Psoas muscle (tissue), 8 donors: Measurements from ENCODE around the gene COL4A2. TPM values are rescaled to one million over a fixed set of nuclear protein-coding genes. Genes with fewer than 3 reads are reported as not detected.
A peak's percentile ranks its signal among the peaks of the same experiment; 100 is the strongest.

Experiments used
- ATAC-seq, 4 donors: fragments of 200-7000 bp; cut with Tn5 transposase; one replicate each; pipeline ENCODE4 v1.9.1; 2020; ENCODE audit warnings: moderate library complexity in 3 of 4, mild to moderate bottlenecking in 2 of 4
- DNase-seq, 2 donors: peaks; one replicate each; pipeline ENCODE4 v3.0.0-alpha.2; 2020
- H3K27ac ChIP-seq: fragments of 200-600 bp; one replicate; pipeline ENCODE4 v1.8.0; 2022
- H3K27me3 ChIP-seq, 3 donors: fragments of 200-600 bp in 1 of 3; one replicate each; pipeline versions ENCODE4 v1.6.1 to v1.8.0; 2013 to 2022; ENCODE audit warnings: low read length in 2 of 3, mild to moderate bottlenecking in 2 of 3, moderate library complexity in 1 of 3; ENCODE audit not compliant: insufficient read depth in 3 of 3
- H3K36me3 ChIP-seq, 2 donors: fragments of 200-600 bp in 1 of 2; one replicate each; pipeline versions ENCODE4 v1.6.1 to v1.8.0; 2013 to 2022; ENCODE audit warnings: low read depth in 1 of 2, mild to moderate bottlenecking in 1 of 2, moderate library complexity in 1 of 2; ENCODE audit not compliant: insufficient read depth in 1 of 2
- H3K4me1 ChIP-seq: fragments of 200-600 bp; one replicate; pipeline ENCODE4 v1.8.0; 2022
- H3K4me3 ChIP-seq: fragments of 200-600 bp; one replicate; pipeline ENCODE4 v1.8.0; 2022; ENCODE audit warnings: mild to moderate bottlenecking
- H3K9me3 ChIP-seq: fragments of 200-600 bp; one replicate; pipeline ENCODE4 v1.8.0; 2022
- WGBS, 3 donors: extraction: QIAGEN DNeasy Blood & Tissue Kit; methylation state at CpG; one replicate each; pipeline versions ENCODE4 v1.1.6 to v1.1.7; 2013; 5-methylcytosine and 5-hydroxymethylcytosine counted together
- intact Hi-C, 2 donors: fragments of 100-400 bp; cut with DNase I; formaldehyde crosslinking; loops; one replicate each; pipeline versions ENCODE4 v1.11.0 to v1.14.2; 2022
- polyA plus RNA-seq, 3 donors: library from polyadenylated mRNA; stranded (reverse); fragments of 200-250 nt; gene quantifications; one replicate each; pipeline ENCODE4 v1.2.3, GENCODE V29; 2013
- total RNA-seq, 4 donors: library from RNA; stranded (reverse); fragmentation: NEBNext Ultra II Directional in 2 of 4; extraction: Animal tissue kit (Norgen Biotek cat#: 25700) in 2 of 4; gene quantifications; one replicate each; pipeline versions ENCODE4 v1.2.1 to v1.2.4, GENCODE V29; 2021 to 2023
- TF ChIP-seq, protein P1 (sequence below): fragments of 200-600 bp; IDR thresholded peaks from one replicate; pipeline ENCODE4 v1.8.0; 2022; ENCODE audit warnings: antibody characterized with exemption
- donor health status: healthy with polysubstance abuse.
- donor health status: DM: no; HTN: no; CAD: no; lungs with moderate emphysema.
- donor health status: Bipolar disorder and iron deficiency.
- donor health status: healthy.
- donor health status: DM: yes; HTN: yes; CAD: no.
- donor health status: DM: no; HTN: no; CAD: no.
- donor health status: DM: no; HTN: no; CAD: no.
- donor health status: DM: yes; HTN: yes; CAD: no.

Gene COL4A2
- total and polyA plus RNA-seq, 7 donors: 25.8 to 84.5 (median 57.8) TPM

DNA sequence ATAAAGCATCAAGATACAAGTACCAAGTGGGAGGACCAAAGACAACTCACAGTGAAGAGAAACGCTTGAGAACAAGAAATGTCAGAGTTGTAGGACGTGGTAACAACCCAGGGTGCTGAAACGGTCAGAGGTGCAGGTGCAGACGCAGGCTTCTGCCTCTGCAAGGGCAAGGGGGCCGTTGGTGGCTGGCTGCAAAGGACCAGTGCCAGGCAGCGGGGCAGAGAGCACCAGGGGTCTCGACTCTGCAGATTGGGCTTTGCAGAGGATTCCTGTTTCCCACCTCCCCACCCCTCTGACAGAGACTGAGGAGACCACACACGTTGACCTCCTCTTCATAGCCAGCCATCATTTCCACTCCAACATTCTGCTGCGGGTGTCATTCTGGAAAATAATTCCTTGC lies 216.1 kb downstream of the COL4A2 start:
- H3K27ac ChIP-seq: no peak overlapping the region
- DNase-seq (no peak), ATAC-seq (no peak)
- no peaks in the 10 kb centered on the region for H3K27me3 ChIP-seq
- H3K4me1 ChIP-seq: peaks cover 4% of the 10 kb centered on the region
- TF ChIP-seq, protein P1, sequence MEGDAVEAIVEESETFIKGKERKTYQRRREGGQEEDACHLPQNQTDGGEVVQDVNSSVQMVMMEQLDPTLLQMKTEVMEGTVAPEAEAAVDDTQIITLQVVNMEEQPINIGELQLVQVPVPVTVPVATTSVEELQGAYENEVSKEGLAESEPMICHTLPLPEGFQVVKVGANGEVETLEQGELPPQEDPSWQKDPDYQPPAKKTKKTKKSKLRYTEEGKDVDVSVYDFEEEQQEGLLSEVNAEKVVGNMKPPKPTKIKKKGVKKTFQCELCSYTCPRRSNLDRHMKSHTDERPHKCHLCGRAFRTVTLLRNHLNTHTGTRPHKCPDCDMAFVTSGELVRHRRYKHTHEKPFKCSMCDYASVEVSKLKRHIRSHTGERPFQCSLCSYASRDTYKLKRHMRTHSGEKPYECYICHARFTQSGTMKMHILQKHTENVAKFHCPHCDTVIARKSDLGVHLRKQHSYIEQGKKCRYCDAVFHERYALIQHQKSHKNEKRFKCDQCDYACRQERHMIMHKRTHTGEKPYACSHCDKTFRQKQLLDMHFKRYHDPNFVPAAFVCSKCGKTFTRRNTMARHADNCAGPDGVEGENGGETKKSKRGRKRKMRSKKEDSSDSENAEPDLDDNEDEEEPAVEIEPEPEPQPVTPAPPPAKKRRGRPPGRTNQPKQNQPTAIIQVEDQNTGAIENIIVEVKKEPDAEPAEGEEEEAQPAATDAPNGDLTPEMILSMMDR: no peak
- no peaks in the 10 kb centered on the region for H3K9me3 ChIP-seq
- H3K36me3 ChIP-seq: no peaks in the 10 kb centered on the region
- no peak overlapping the region for H3K4me3 ChIP-seq
- WGBS, 3 donors: 89 to 90% (median 89%) methylated on average over 9 of the region's 9 CpGs
- intact Hi-C loops: no loop called here

DNA sequence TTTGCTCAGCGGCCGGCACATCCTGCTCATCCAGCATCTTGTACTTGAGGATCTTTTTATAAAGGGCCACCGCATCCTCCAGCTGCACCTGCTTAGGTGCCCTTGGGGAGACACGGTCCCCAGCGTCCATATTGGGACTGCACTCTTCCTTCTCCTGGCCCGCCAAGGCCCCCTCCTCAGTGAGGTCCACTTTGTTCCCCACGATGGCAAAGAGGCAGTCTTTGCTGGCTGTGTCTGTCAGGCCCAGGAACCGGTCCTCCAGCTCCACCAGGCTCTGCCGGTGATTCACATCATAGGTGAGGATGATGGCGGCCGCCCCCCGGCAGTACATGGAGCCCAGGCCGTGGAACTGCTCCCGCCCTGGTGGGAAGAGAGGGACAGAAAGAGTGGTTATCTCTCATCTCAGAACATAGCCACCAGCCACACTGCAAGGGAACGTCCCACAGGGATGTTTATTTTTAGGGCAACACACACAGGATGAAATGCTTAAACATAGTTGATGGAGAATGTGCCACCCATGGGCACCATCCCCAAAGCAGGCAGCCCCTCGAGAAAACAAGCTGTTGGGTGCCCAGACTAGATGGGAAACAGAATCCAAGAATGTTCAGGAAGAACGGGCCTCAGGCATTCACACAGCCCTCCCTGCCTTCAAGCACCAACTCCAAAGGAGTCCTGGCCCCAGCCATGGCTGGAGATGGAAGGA lies 216.9 kb downstream of the COL4A2 start:
- no peaks in the 10 kb centered on the region for H3K27me3 ChIP-seq
- no peaks in the 10 kb centered on the region for H3K36me3 ChIP-seq
- ATAC-seq (no peak), DNase-seq (no peak)
- WGBS, 3 donors: 83 to 85% (median 84%) methylated on average over 17 of the region's 17 CpGs
- no peaks in the 10 kb centered on the region for H3K9me3 ChIP-seq
- peaks cover 4% of the 10 kb centered on the region for H3K4me1 ChIP-seq
- TF ChIP-seq, protein P1: no peak
- peak overlapping the region; percentile 15 for H3K4me3 ChIP-seq
- peak overlapping the region; percentile 55 for H3K27ac ChIP-seq
- intact Hi-C loops: no loop called here

DNA sequence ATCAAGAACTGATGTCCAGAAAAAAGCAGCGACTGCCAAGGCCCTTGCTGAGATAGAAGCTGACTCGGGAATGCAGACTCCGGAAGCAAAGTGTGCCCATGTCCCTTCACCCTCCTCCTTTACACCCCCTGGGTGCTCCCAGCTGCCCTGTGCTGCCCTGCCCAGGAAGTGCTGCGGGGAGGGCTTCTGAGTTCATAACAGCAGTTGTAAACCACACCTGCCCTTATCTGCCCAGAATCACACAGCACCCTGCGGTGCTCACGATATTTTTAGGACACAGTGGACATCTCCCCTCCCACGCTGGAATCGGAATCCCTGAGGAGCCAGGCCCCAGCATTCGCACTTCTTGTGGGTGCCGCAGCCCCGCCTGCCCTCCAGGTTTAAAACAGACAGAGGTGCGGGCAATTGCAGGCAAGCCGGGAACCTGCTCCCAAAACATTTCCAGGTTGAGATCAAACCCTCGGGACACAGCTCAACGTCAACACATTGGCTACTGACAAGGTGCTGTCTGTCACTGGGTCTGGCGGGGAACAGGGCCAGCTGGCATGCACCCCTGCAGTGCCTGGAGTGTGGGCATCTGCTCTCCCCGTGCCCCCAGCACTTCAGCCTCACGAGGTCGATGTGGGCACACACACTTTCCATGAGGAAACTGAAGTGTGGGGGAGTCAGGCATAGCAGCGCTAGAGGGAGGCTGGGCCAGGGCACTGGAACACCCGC lies 217.6 kb downstream of the COL4A2 start:
- peaks cover 4% of the 10 kb centered on the region for H3K4me1 ChIP-seq
- H3K4me3 ChIP-seq: peak overlapping the region; percentile 15

DNA sequence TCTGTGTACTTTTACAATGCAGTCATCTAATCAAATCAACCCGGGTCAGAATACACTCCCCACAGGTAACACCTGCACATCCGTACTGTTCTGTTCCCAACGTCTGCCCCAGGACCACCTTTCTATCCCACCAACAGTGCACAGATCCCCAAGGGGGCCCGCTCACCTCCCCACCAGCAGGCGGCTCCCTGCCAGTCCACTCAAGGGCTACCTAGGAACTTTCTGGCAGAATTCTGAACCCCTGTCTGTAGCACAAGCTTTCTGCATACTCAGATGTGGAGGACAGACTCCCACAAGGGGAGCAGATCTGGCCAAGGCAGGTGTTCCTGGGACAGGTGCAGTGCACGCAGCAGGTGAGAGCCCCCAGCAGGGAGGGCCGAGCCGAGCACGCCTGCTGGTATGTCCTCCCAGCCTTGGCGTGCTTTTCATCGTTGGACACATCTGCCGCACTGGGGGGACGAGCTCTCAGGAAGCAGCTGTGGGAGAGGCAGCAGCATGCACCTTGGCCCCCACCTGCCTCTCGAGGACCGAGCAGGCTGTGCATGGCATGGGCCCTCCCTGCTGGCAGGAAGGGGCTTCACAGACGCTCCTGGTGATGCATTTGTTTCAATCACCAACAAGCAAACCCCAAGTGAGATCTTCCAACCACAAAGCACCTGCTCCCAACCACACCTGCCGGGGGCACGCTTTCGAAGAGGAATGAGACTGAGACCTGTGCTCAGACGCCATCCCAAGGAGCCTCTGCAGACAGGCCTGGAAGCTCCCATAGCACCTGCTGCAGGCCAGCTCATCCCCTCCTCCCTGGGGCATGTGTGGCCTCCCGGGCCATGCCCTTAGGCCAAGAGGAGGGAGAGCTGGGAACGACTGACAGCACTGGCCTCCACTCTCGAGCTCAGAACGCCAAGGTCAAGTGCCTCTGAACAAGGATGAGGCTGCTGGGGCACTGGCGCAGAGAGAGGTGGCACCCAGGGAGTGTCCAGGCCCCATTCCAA lies 218.5 kb downstream of the COL4A2 start:
- no peak overlapping the region for H3K4me3 ChIP-seq
- DNase-seq: no peak
- H3K4me1 ChIP-seq: peaks cover 4% of the 10 kb centered on the region
- no peaks in the 10 kb centered on the region for H3K27me3 ChIP-seq
- intact Hi-C loops: no loop called here
- H3K27ac ChIP-seq: peak overlapping the region; percentile 55
- peak; percentile 57 to 69 (median 64) for ATAC-seq
- H3K36me3 ChIP-seq: no peaks in the 10 kb centered on the region
- TF ChIP-seq, protein P1: no peak
- H3K9me3 ChIP-seq: no peaks in the 10 kb centered on the region
- WGBS, 3 donors: 68 to 69% (median 69%) methylated on average over 25 of the region's 25 CpGs

More for the DNA sequence above, 217.6 kb downstream of the COL4A2 start:
- Histone ChIP-seq H3K27ac (peak overlapping the region; percentile 55), H3K9me3 (no peaks in the 10 kb centered on the region), H3K27me3 (no peaks in the 10 kb centered on the region), H3K36me3 (no peaks in the 10 kb centered on the region)
- peak; percentile 52 to 65 (median 60) for ATAC-seq
- intact Hi-C loops: no loop called here
- TF ChIP-seq, protein P1: no peak
- WGBS, 3 donors: 33 to 40% (median 37%) methylated on average over 21 of the region's 21 CpGs
- peak in 1 of 2 donors; percentile 51 for DNase-seq
